Measurements from ENCODE around the gene CORO1C. TPM values are rescaled to one million over a fixed set of nuclear protein-coding genes. Genes with fewer than 3 reads are reported as not detected.

The CORO1C gene
- total RNA-seq, 1 donor from 2014 or later: 307 TPM

- peak overlapping the region; percentile 82 for H3K4me3 ChIP-seq
- no peaks in the 10 kb centered on the region for H3K9me3 ChIP-seq
- H3K4me1 ChIP-seq: peaks cover 35% of the 10 kb centered on the region
- H3K36me3 ChIP-seq: no peaks in the 10 kb centered on the region
- H3K27me3 ChIP-seq (ENCODE audit: low read depth): no peaks in the 10 kb centered on the region
- ATAC-seq: peak; percentile 88 to 92
- TF ChIP-seq CTCF (IDR thresholded peaks at IDR 0.05): no peak
- intact Hi-C loops (cut with DNase I): no loop called here
- DNase-seq: peak; percentile 100
- peak overlapping the region; percentile 95 for H3K27ac ChIP-seq
These were observed 646 bp upstream of the CORO1C start for GRCh38 chr12:108731866-108732461.

GRCh38 chr12:108730365-108731104 is 783 bp downstream of the CORO1C start:
- peak overlapping the region; percentile 95 for H3K27ac ChIP-seq
- no peaks in the 10 kb centered on the region for H3K27me3 ChIP-seq (ENCODE audit: low read depth)
- DNase-seq (peak; percentile 81), ATAC-seq (peak; percentile 33 to 38)
- peaks cover 49% of the 10 kb centered on the region for H3K4me1 ChIP-seq
- H3K36me3 ChIP-seq: no peaks in the 10 kb centered on the region
- no peak for TF ChIP-seq CTCF (IDR thresholded peaks at IDR 0.05)
- H3K9me3 ChIP-seq: no peaks in the 10 kb centered on the region
- H3K4me3 ChIP-seq: peak overlapping the region; percentile 82
- intact Hi-C loops (cut with DNase I): no loop called here

- TF ChIP-seq CTCF (IDR thresholded peaks at IDR 0.05): no peak
- peak overlapping the region; percentile 95 for H3K27ac ChIP-seq
- no peaks in the 10 kb centered on the region for H3K36me3 ChIP-seq
- peaks cover 56% of the 10 kb centered on the region for H3K4me1 ChIP-seq
- DNase-seq: no peak
- intact Hi-C loops (cut with DNase I): no loop called here
- no peaks in the 10 kb centered on the region for H3K27me3 ChIP-seq (ENCODE audit: low read depth)
- H3K4me3 ChIP-seq: peak overlapping the region; percentile 82
- H3K9me3 ChIP-seq: no peaks in the 10 kb centered on the region
- no peak for ATAC-seq
These were observed 1.5 kb downstream of the CORO1C start for GRCh38 chr12:108729612-108730364.

- no peaks in the 10 kb centered on the region for H3K27me3 ChIP-seq (ENCODE audit: low read depth)
- intact Hi-C loops (cut with DNase I): no loop called here
- ATAC-seq (no peak), DNase-seq (no peak)
- peak overlapping the region; percentile 95 for H3K27ac ChIP-seq
- peaks cover 60% of the 10 kb centered on the region for H3K4me1 ChIP-seq
- peak overlapping the region; percentile 82 for H3K4me3 ChIP-seq
- H3K9me3 ChIP-seq: no peaks in the 10 kb centered on the region
- TF ChIP-seq CTCF (IDR thresholded peaks at IDR 0.05): no peak
- no peaks in the 10 kb centered on the region for H3K36me3 ChIP-seq
These were observed 2.3 kb downstream of the CORO1C start for GRCh38 chr12:108728820-108729611.

Measured in lower lobe of right lung (tissue), 2 donors.